Breast epithelium (tissue), 3 donors: ENCODE results near the gene SLC6A19.

Source experiments
- CTCF ChIP-seq, 3 donors: fragments of 450-650 bp; IDR thresholded peaks; one replicate each; pipeline ENCODE4 v1.5.1; 2016 to 2017; ENCODE audit warnings: antibody characterized with exemption in 3 of 3, mild to moderate bottlenecking in 3 of 3, moderate library complexity in 3 of 3
- POLR2A ChIP-seq: fragments of 450-650 bp; IDR thresholded peaks from one replicate; pipeline ENCODE4 v1.6.1; 2016; ENCODE audit warnings: antibody characterized with exemption, mild to moderate bottlenecking, moderate library complexity

GRCh38 chr5:1235379-1235778, 34.0 kb downstream of the SLC6A19 start:
- no peak for TF ChIP-seq CTCF (IDR thresholded peaks at IDR 0.05)
- TF ChIP-seq POLR2A: no peak
